ENCODE results near the gene SPO11.
"Not testable (repeated sequence)": the region's sequence is repeated elsewhere in the genome, so short reads cannot be mapped to it uniquely, and the experiment has no call there.

DNA sequence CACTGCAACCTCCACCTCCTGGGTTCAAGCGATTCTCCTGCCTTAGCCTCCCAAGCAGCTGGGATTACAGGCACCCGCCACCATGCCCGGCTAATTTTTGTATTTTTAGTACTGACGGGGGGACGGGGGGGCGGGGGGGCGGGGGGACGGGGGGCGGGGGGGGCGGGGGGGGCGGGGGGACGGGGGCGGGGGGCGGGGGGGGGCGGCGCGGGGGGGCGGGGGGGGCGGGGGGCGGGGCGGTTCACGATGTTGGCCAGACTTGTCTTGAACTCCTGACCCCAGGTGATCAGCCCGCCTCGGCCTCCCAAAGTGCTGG lies 21.1 kb downstream of the SPO11 start:
- TF ChIP-seq SIN3A (IDR thresholded peaks at IDR 0.05; ENCODE audit: borderline replicate concordance in 2 of 2, control insufficient read depth in 1 of 2, low read depth in 2 of 2, low read length in 2 of 2); PYGO2 (tag; IDR thresholded peaks at IDR 0.05): not testable (repeated sequence)
